Stimulated activated naive CD4-positive, alpha-beta T cell (primary cell): ENCODE measurements around the gene PAPSS2.
"Not testable (repeated sequence)": the region's sequence is repeated elsewhere in the genome, so short reads cannot be mapped to it uniquely, and the experiment has no call there.

Source experiments
- DNase-seq, 6 experiments: peaks; one replicate each; lab custom pipeline; 2025; lab: John Stamatoyannopoulos, UW

PAPSS2 gene

GRCh38 chr10:87705339-87705738 is 45.7 kb downstream of the PAPSS2 start:
- DNase-seq: no peak

GRCh38 chr10:87706731-87707130 is 47.1 kb downstream of the PAPSS2 start:
- DNase-seq: no peak

- DNase-seq: no peak
Observed at GRCh38 chr10:87707254-87707653, 47.6 kb downstream of the PAPSS2 start.

GRCh38 chr10:87712913-87713616 is 53.4 kb downstream of the PAPSS2 start:
- no peak for DNase-seq

- DNase-seq: no peak
Observed at GRCh38 chr10:87713707-87714106, 54.0 kb downstream of the PAPSS2 start.

- DNase-seq: no peak
Observed at GRCh38 chr10:87715552-87716347, 56.1 kb downstream of the PAPSS2 start.

- DNase-seq: no peak
Observed at GRCh38 chr10:87716348-87716670, 56.6 kb downstream of the PAPSS2 start.

GRCh38 chr10:87720665-87721064 is 61.0 kb downstream of the PAPSS2 start:
- no peak for DNase-seq

GRCh38 chr10:87721781-87722180 is 62.1 kb downstream of the PAPSS2 start:
- DNase-seq: no peak

- DNase-seq: no peak
Observed at GRCh38 chr10:87722716-87723115, 63.0 kb downstream of the PAPSS2 start.

- DNase-seq: no peak
Observed at GRCh38 chr10:87723500-87723899, 63.8 kb downstream of the PAPSS2 start.

- DNase-seq: no peak
Observed at GRCh38 chr10:87724789-87725188, 65.1 kb downstream of the PAPSS2 start.

GRCh38 chr10:87729940-87730339 is 70.3 kb downstream of the PAPSS2 start:
- DNase-seq: no peak

- no peak for DNase-seq
Observed at GRCh38 chr10:87733081-87733480, 73.4 kb downstream of the PAPSS2 start.

- DNase-seq: no peak
Observed at GRCh38 chr10:87734987-87735827, 75.5 kb downstream of the PAPSS2 start.

- not testable (repeated sequence) for DNase-seq
Observed at GRCh38 chr10:87738253-87738652, 78.6 kb downstream of the PAPSS2 start.

- DNase-seq: no peak
Observed at GRCh38 chr10:87739703-87740102, 80.0 kb downstream of the PAPSS2 start.

- DNase-seq: no peak
Observed at GRCh38 chr10:87740254-87740655, 80.6 kb downstream of the PAPSS2 start.

- DNase-seq: not testable (repeated sequence)
Observed at GRCh38 chr10:87742992-87743610, 83.4 kb downstream of the PAPSS2 start.

GRCh38 chr10:87744606-87745005 is 84.9 kb downstream of the PAPSS2 start:
- DNase-seq: no peak

- no peak for DNase-seq
Observed at GRCh38 chr10:87746911-87747310, 87.2 kb downstream of the PAPSS2 start.

GRCh38 chr10:87748244-87748643 is 88.6 kb downstream of the PAPSS2 start:
- DNase-seq: not testable (repeated sequence)
